Activated T-cell treated with anti-CD3 and anti-CD28 coated beads for 24 hours (primary cell): ENCODE measurements around the gene MSH4.
"Not testable (repeated sequence)": the region's sequence is repeated elsewhere in the genome, so short reads cannot be mapped to it uniquely, and the experiment has no call there.

ENCODE experiments used
- DNase-seq: peaks from one replicate; pipeline ENCODE4 v3.0.0-alpha.2; 2020; ENCODE audit warnings: low read depth

MSH4 gene

GRCh38 chr1:75943037-75943436, 146.4 kb downstream of the MSH4 start:
- DNase-seq: not testable (repeated sequence)

DNA sequence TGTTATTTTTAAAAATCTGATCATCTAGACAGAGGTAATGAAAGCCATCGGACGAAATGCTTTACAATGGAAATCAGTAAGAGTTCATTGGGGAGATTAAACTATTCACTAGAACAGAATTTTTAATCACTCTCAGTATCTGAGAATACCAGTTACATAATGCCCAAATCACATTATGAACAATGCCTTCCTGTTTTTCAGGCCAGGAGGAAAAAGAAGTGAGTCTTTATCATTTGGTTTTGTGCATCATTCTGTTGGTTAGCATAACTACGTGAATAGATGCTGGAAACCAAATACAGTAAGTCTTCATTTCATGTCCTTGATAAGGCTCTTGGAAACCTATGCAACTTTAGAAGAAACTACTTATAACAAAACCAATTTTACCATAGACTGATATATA, 153.5 kb downstream of the MSH4 start:
- no peak for DNase-seq

GRCh38 chr1:75952016-75952415, 155.3 kb downstream of the MSH4 start:
- no peak for DNase-seq

DNA sequence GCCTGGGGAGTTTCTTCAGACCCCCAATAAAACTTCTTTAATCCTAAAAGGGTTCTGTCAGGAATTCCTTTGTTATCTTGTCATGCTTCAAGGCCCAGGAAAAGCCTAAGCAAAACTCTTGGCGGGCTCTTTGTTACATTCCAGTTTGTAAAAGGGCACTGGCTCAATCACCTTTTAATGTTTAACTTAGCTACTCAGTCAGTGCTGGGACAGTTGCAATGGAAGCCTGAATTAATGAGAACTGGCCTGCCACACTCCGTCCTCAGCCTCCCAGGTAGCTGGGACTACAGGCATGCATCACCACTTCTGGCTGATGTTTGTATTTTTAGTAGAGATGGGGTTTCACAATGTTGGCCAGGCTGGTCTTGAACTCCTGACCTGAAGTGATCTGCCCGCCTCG, 156.8 kb downstream of the MSH4 start:
- DNase-seq: no peak

- DNase-seq: no peak
Measured at GRCh38 chr1:75954586-75954985, 157.9 kb downstream of the MSH4 start.
